ENCODE results near the gene CD209. TPM values are rescaled to one million over a fixed set of nuclear protein-coding genes. Genes with fewer than 3 reads are reported as not detected.

Gene CD209
- total and polyA plus RNA-seq, 2 experiments from 2014 or later: 0.35 TPM; not detected in 1

DNA sequence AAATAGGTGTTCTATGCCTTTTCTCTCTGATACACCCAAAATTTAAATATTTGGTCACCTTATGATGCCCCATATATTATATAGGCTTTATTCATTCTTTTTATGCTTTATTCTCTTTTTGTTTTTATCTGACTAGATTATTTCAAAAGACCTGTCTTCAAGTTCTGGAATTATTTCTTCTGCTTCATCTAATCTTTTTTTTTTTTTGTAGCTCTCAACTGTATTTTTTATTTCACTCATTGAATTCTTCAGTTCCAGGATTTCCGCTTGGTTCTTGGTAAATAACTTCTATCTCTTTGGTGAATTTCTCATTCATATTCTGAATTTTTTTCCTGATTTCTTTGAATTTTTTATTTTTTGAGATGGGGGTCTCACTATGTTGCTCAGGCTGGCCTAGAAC is 11.8 kb upstream of the CD209 start (continued):
- TF ChIP-seq, protein P1, sequence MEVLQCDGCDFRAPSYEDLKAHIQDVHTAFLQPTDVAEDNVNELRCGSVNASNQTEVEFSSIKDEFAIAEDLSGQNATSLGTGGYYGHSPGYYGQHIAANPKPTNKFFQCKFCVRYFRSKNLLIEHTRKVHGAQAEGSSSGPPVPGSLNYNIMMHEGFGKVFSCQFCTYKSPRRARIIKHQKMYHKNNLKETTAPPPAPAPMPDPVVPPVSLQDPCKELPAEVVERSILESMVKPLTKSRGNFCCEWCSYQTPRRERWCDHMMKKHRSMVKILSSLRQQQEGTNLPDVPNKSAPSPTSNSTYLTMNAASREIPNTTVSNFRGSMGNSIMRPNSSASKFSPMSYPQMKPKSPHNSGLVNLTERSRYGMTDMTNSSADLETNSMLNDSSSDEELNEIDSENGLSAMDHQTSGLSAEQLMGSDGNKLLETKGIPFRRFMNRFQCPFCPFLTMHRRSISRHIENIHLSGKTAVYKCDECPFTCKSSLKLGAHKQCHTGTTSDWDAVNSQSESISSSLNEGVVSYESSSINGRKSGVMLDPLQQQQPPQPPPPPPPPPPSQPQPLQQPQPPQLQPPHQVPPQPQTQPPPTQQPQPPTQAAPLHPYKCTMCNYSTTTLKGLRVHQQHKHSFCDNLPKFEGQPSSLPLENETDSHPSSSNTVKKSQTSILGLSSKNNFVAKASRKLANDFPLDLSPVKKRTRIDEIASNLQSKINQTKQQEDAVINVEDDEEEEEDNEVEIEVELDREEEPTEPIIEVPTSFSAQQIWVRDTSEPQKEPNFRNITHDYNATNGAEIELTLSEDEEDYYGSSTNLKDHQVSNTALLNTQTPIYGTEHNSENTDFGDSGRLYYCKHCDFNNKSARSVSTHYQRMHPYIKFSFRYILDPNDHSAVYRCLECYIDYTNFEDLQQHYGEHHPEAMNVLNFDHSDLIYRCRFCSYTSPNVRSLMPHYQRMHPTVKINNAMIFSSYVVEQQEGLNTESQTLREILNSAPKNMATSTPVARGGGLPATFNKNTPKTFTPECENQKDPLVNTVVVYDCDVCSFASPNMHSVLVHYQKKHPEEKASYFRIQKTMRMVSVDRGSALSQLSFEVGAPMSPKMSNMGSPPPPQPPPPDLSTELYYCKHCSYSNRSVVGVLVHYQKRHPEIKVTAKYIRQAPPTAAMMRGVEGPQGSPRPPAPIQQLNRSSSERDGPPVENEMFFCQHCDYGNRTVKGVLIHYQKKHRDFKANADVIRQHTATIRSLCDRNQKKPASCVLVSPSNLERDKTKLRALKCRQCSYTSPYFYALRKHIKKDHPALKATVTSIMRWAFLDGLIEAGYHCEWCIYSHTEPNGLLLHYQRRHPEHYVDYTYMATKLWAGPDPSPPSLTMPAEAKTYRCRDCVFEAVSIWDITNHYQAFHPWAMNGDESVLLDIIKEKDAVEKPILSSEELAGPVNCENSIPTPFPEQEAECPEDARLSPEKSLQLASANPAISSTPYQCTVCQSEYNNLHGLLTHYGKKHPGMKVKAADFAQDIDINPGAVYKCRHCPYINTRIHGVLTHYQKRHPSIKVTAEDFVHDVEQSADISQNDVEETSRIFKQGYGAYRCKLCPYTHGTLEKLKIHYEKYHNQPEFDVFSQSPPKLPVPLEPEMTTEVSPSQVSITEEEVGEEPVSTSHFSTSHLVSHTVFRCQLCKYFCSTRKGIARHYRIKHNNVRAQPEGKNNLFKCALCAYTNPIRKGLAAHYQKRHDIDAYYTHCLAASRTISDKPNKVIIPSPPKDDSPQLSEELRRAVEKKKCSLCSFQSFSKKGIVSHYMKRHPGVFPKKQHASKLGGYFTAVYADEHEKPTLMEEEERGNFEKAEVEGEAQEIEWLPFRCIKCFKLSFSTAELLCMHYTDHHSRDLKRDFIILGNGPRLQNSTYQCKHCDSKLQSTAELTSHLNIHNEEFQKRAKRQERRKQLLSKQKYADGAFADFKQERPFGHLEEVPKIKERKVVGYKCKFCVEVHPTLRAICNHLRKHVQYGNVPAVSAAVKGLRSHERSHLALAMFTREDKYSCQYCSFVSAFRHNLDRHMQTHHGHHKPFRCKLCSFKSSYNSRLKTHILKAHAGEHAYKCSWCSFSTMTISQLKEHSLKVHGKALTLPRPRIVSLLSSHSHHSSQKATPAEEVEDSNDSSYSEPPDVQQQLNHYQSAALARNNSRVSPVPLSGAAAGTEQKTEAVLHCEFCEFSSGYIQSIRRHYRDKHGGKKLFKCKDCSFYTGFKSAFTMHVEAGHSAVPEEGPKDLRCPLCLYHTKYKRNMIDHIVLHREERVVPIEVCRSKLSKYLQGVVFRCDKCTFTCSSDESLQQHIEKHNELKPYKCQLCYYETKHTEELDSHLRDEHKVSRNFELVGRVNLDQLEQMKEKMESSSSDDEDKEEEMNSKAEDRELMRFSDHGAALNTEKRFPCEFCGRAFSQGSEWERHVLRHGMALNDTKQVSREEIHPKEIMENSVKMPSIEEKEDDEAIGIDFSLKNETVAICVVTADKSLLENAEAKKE (CRISPR knock-in tag; IDR thresholded peaks at IDR 0.05): no peak

DNA sequence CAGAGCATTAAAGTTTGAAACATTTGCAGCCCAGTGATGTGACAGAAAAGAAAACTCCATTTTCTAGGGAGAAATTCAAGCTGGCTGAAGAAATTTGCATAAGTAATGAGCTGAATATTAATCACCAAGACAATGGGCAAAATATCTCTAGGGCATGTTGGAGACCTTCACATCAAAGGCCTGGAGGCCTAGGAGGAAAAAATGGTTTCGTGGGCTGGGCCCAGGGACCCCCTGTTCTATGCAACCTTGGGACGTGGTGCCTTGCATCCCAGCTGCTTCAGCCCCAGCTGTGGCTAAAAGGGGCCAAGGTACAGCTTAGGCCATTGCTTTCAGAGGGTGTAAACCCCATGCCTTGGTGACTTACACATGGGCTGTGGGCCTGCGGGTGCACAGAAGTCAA is 10.0 kb upstream of the CD209 start:
- Histone ChIP-seq H3K4me3 (no peak overlapping the region), H3K27ac (ENCODE audit: low read depth) (no peak overlapping the region), H3K4me2 (no peak overlapping the region), H3F3A (replicated peaks; ENCODE audit: low read depth) (no peaks in the 10 kb centered on the region), H3K4me1 (ENCODE audit: insufficient read depth) (no peaks in the 10 kb centered on the region), H3K36me3 (ENCODE audit: insufficient read depth) (peaks cover 6% of the 10 kb centered on the region; the same call in 1 of the 2 replicates), H3K27me3 (ENCODE audit: insufficient read depth) (no peaks in the 10 kb centered on the region), H4K20me1 (replicated peaks; ENCODE audit: insufficient read depth) (no peaks in the 10 kb centered on the region), H2AFZ (no peak overlapping the region), H3K9me2 (ENCODE audit: insufficient read depth) (no peaks in the 10 kb centered on the region), H3K79me2 (replicated peaks; ENCODE audit: insufficient read depth) (no peaks in the 10 kb centered on the region)
- Mint-ChIP-seq H3K36me3 (ENCODE audit: low read depth) (peaks cover 38% of the 10 kb centered on the region), H3K9me3 (peaks cover 84% of the 10 kb centered on the region), H3K4me1 (no peaks in the 10 kb centered on the region), H3K27me3 (ENCODE audit: insufficient read depth, low read depth, poor library complexity) (peaks cover 4% of the 10 kb centered on the region), H3K4me3 (no peak overlapping the region), H3K27ac (no peak overlapping the region)
- TF ChIP-seq JUNB (IDR thresholded peaks at IDR 0.05; ENCODE audit: unreplicated experiment): no peak
- TF ChIP-seq CREB1 (CRISPR knock-in tag; IDR thresholded peaks at IDR 0.05; ENCODE audit: low read depth): no peak
- TF ChIP-seq NANOG (IDR thresholded peaks at IDR 0.05; ENCODE audit: borderline replicate concordance): no peak
- no peak for TF ChIP-seq ZNF331 (CRISPR knock-in tag; IDR thresholded peaks at IDR 0.05; ENCODE audit: low read depth)
- no peak for TF ChIP-seq POLR2AphosphoS5 (IDR thresholded peaks at IDR 0.05; ENCODE audit: low read depth)
- TF ChIP-seq, protein P1 (CRISPR knock-in tag; IDR thresholded peaks at IDR 0.05): no peak
- DNase-seq (ENCODE audit: low spot score) (no peak), ATAC-seq (no peak)

All from GM23338 (cell line).